ENCODE results near the gene MOCS1.

MOCS1 gene

GRCh38 chr6:39881851-39882530, 52.3 kb downstream of the MOCS1 start:
- in situ Hi-C loops (cut with MboI; ENCODE audit: low sequenced_read_pairs) = no loop called here

GRCh38 chr6:39880594-39880993, 53.7 kb downstream of the MOCS1 start:
- in situ Hi-C loops (cut with MboI; ENCODE audit: low sequenced_read_pairs) = no loop called here

DNA sequence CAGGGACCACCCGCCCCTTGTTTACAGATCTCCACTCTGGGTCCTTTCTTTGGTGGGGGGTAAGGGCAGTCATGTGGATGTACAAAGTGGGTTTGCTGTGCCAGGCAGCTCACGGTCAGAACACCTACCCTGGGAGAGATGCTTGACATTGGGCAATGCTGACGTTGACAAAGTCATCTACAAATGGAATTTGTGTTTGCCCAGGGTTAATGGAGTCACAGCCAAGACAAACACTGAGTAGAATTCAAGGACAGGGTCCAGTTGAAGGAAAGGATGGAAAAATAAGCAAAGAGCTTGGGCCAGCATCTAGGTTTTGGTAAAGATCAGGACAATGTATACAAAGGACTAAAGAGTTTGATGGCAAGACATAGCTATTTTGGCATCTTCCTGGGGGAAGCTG, 54.7 kb downstream of the MOCS1 start:
- in situ Hi-C loops (cut with MboI; ENCODE audit: low sequenced_read_pairs) = no loop called here

GRCh38 chr6:39876826-39877225, 57.4 kb downstream of the MOCS1 start:
- in situ Hi-C loops (cut with MboI; ENCODE audit: low sequenced_read_pairs) = no loop called here

- in situ Hi-C loops (cut with MboI; ENCODE audit: low sequenced_read_pairs) = no loop called here
Observed at GRCh38 chr6:39876111-39876510, 58.2 kb downstream of the MOCS1 start.

- in situ Hi-C loops (cut with MboI; ENCODE audit: low sequenced_read_pairs) = no loop called here
Observed at GRCh38 chr6:39873439-39873838, 60.8 kb downstream of the MOCS1 start.

- in situ Hi-C loops (cut with MboI; ENCODE audit: low sequenced_read_pairs) = no loop called here
Observed at GRCh38 chr6:39870950-39871349, 63.3 kb downstream of the MOCS1 start.

GRCh38 chr6:39867592-39867991, 66.7 kb downstream of the MOCS1 start:
- in situ Hi-C loops (cut with MboI; ENCODE audit: low sequenced_read_pairs) = no loop called here

GRCh38 chr6:39865011-39865888, 69.0 kb downstream of the MOCS1 start:
- in situ Hi-C loops (cut with MboI; ENCODE audit: low sequenced_read_pairs) = no loop called here

- in situ Hi-C loops (cut with MboI; ENCODE audit: low sequenced_read_pairs) = no loop called here
Observed at GRCh38 chr6:39861663-39862062, 72.6 kb downstream of the MOCS1 start.

DNA sequence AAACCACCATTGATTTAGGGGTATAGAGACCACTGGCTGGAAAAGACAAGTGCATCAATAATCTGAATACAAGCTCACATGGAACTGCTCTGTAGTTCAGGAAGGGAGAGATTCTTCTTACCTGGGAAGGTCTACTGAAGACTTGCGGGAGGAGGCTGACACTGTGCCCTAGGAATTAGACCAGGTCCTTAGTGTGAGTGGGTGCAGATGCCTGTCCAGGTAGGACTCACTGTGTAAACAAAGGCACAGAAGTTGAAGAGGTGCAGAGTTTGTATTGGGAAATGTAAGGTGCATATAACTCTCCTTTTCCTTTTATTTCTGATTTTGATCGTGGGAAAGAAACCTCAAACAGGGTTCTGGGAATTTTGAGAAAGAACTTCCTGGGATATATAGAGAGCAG, 75.2 kb downstream of the MOCS1 start:
- in situ Hi-C loops (cut with MboI; ENCODE audit: low sequenced_read_pairs) = no loop called here

GRCh38 chr6:39855356-39855995, 78.8 kb downstream of the MOCS1 start:
- in situ Hi-C loops (cut with MboI; ENCODE audit: low sequenced_read_pairs) = no loop called here
